Measurements from ENCODE around the gene SLC5A12.

SLC5A12 gene

DNA sequence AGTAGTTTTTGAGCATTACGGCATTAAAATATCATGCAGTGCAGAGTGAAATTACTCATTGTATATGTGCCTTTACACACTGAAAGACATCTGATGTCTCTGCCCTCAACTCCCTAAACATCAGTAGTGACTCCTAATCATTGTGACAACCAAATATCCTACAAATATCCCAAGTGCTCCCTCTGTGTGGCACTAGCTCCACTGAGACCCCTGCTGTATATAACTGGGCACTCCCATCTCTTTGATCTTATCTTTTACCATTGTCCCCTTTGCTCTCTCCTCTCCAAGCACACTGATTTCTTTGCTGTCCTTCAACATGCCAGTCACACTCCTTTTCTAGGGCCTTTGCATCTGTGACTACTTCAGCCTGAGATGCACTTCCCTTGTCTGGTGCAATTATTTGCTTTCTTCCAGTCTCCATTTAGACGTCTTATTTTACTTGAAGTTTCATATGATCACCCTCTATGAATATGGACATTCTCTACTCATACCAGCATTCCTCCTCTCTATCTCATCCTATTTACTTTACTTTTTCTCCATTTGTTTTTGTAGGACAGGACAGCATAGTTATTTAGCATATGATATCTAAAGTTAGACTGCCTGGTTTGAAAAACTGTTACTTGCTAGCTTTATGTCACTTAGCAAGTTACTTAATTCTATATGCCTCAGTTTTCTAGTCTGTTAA is 2.4 kb downstream of the SLC5A12 start:
- DNase-seq, result no peak

DNA sequence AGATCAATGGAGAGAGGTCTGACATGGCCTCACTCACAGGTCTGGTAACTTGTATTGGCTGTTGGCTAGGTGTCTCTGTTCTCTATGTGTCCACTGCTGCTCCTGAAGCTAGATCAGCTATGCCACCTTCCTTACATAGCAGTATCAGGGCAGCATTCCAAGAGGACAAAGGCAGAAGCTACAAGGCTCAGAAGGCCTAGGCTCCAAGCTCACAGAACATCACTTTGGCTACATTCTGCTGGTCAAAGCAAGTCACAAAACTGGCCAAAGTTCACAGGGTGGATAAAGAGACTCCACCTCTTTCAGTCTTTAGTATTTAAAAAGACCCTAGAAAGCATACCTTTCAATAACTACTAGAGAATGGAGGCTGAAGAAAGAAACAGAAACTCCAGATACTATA is 4.1 kb downstream of the SLC5A12 start:
- no peak for DNase-seq

DNA sequence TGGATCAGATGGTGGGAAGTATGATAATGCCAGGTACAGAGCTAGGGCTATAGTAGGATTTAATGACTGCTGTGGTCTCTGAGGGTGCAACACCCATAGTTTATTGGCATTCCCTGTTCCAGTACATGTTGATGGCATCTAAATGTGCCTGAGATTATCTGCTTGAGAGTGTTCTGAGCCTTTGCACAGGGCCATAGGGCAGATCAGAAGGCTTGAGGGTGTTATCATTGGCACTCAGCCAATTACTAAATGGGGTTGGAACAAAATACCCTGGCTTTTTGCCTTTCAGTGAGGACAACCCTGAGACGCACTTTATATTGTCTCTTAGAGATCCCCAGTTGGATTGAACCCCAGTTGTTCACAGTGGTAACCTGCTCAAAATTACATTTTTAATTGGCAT is 6.7 kb downstream of the SLC5A12 start:
- DNase-seq, result no peak

DNA sequence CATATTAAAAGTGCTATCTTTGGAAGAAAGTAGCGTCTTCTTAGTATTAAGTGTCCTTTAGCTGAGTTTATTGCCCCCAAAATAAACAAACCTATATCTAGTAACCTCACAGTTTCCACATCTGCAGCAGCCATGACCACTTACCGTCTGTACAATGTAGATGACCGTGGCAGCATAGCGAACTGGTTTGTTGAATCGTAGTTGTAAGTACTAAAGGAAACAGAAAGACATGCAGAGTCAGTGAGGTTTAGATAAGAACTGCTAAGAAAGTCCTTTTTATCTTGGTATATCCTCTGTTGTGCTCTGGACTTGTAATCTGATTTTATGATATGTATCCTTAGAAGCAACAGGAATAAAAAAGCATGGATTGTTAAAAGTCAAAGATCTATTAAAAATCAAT is 9.4 kb downstream of the SLC5A12 start:
- no peak for DNase-seq

DNA sequence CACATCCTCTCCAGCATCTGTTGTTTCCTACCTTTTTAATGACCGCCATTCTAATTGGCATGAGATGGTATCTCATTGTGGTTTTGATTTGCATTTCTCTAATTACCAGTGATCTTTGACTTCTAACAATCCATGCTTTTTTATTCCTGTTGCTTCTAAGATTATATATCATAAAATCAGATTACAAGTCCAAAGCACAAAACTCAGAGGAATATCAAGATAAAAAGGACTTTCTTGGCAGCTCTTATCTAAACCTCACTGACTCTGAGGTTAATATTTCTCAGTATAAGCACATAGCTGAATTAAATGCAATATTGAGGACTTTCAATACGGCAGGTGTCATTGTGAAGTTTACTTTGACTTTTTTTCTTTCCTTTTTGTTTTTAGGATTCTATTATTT is 11.4 kb downstream of the SLC5A12 start:
- DNase-seq, result no peak

DNA sequence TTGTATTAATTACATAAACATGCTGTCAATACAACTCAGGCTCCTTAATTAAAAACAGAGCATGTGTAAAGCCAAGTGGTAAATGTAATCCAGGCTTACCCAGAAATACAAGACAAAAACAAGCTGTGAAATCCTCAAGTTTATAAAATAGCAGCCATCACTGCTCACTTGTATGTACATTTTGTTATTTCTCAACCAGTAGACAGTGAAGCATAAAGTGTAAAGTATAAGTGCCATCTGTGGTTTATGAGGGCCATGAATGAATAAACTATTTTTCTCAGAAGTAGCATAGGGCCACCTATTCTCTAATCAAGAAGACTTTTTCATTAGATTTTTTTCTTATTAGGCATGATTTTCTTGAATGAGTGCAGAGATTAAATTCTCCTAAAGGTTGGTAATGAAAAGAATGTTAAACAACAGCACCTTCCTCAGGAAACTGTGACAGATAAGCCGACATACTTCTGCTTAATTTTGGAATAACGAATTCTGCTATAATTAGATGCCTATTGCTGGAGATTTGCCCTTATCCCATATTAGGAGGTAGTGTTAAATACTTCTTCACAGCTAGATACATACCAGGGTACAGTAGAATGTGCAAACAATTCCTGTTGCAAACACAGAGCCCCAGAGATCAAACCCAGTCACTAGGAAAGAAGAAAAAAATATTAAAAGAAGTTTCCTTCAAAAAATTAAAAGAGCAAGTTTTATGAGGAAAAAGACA is 13.0 kb downstream of the SLC5A12 start:
- no peak for DNase-seq

DNA sequence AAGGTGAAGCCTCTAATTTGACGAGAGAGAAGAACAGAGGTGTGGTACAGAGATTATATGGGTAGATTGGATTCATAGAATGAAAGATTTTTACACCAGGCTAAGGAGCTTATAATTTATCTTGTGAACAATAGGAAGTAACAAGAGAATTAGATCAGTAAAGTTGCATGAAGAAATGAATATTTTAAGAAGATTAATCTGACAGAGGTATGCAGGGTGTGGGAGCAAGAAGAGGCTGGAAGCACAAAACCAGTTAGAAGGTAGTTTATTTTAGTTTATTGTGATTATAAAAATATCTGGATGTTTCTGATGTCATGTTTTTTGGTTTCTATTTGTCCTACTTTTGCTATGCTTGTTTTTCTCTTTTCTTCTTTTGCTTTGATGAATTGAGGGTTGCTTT is 15.7 kb downstream of the SLC5A12 start:
- no peak for DNase-seq

DNA sequence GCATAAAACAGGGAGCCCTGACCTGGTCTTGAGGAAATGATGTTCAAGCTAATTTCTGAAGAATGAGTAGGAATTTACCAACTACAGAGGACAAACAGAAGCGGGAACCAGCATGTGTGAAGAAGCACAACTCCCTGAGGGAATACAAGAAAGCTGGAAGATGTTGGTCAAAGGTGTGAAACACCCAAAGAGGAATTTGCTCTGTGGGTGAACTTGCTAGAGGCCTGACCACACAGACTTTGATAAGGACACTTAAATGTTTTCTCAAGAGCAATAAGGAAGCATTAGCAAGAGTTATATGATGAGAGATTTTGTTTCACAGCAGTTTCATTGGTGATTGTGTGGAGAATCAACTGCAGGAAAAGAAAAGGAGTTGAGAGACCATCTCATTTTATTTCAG is 17.6 kb downstream of the SLC5A12 start:
- no peak for DNase-seq

DNA sequence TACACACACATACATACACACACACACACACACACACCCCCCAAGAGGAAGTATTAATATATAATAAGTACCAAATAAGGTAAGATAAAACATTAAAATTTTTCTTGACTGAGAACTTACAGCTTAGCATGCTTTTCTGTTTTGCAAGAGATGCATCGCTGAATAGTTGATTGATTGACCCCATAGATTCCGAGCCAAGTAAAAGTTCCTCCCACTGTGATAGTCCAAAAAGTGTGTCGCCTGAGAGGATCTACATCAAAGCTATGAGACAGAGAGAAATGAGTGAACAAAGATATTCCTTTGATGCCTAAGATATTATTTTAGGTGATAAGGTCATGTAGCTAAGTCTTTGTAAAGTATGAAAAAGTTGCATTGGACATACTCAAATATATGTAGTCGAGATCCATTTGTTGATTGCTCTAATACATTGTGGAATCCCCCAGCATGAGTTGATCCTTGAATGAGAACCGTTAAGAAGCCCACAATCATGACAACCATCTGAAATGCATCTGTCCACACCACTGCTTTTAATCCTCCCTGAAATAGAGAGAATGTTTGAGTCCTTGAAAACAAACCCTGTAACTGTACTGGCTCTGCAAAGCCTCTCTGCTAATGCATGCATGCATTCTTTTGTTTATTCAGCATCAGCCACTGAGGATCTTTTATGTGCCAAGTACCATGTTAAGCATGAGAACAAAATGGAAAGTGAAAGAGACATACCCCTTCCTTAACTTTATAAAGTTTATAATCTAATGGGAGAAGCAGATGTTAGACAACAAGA is 18.3 kb downstream of the SLC5A12 start:
- DNase-seq, result no peak

DNA sequence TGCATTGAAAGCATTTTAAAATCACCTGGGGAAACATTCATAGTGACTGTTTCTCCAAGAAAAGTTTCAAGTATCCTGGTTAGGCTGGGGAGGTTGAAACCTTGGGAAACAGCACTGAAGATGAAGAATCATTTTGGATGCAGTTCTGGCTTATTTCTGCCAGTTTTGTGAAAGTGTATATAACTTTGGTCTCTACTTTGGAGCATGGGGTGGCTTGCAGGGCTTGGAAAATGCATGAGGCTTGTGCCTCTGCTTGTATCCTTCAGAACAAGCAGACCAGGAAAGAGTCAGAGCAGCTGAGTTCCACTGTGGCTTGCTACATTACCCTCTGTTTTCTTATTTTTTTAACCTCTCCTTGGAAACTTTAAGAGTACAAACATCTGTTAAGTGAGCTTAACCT is 19.5 kb downstream of the SLC5A12 start:
- no peak for DNase-seq

DNA sequence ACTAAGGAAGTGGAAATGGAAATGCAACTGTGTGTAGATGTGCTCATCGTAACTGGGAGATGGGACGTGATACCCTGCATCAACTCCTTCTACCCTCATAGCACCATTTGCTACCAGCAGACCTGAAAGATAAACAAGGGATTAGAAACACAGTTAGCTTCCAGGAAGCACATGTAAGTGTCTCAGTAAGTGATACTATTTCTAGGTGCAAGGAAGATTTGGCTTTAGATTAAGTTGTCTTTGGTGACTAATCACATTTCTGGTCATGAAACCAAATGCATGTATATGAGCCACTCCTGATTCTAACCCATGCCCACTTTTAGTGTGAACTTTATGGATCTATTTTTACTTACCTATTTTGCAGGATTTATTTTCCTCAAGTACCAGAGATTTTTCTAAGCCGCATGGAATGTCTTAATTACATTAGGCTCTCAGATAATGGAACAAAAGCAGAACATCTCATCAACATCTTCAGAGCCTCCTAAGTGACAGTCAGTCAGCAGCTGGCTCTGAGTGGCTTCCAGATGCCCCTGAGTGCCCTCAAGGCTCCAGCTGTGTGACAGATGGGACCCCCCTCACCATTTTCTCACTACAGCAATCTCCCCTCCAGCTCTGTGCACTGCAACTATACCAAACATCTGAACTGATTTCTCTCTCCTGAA is 21.2 kb downstream of the SLC5A12 start:
- no peak for DNase-seq

DNA sequence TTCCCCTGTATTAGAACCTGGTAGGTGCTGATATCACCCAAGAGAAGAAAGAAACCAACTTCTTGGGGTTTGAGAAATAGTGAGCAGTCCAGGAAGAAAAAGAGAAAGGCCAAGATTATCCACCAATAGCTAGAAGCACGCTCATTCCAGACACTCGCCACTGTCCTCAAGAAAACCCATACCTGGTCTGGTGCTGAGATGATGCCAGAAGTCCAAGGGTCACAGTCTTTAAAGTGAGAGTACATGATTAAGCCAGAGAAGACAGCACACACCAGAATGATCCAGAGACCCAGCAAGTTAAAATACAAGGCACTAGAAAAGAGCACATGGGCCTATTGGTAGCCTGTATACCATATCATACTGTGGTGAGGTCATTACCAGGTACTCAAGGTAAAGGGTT is 23.6 kb downstream of the SLC5A12 start:
- DNase-seq, result no peak

DNA sequence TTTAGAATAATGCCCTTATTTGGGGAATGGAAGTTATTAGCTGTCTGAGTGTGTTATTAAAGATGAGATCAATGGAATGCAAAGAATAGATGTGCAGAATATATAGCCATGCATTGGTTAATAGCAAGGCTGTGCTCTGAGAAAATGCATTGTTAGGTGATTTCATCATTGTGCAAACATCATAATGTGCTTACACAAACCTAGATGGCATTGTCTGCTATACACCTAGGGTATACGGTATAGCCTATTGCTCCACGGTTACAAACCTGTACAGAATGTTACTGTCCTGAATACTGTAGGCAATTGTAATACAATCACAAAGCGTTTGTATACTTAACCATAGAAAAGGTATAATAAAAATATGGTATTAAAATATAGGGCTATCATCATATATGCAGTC is 25.5 kb downstream of the SLC5A12 start:
- no peak for DNase-seq

DNA sequence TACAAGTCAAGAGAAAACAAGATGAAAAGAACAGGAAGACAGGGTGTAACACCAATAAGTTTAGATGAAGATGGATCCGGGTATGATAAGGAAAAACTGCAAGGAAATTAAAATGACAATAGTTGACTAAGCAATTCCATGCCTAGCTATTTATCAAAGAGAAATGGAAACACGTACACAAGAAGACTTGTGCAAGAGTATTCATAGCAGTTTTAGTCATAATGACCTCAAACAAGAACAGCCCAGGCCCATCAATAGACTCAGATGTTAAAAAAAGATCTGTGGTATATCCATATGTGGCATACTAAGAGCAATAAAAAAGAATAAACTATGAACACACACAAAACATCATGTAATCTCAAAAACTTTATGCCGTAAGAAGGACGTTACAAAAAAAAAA is 33.2 kb downstream of the SLC5A12 start:
- DNase-seq, result no peak

DNA sequence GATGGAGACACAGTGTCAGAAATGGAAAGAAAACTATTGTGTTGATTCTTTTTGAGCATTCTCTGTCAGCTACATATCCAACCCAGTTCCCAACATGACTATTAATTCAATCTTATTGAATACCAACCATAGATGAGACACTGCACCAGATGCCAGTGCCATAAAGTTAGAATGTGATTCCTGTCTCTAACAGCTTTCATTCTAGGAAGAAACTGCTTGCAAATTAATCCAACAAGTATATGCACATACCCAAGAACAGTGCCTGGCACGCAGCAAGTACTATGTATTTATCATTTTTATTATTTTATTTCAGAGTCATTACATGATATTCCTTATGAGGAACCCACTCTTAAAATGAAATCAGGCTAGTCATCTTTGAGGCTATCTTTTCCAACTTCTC is 34.5 kb downstream of the SLC5A12 start:
- no peak for DNase-seq

DNA sequence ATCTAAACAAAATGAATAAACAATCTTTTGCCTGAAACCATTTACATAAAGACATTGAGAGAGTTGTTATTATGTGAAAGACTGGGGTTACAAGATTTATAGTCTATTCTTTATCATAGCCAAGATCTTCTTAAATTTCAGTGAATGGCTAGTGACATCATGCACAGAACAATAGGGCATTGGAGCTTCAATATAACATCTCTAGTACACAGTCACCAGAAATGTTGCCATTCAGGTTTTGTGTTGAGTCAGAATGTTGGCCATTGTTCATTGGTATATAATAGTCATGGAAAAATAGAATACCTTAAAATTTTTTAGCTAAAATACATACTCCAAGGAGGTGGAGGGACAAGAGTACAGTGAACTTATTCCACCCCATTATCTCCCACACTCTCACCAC is 44.3 kb downstream of the SLC5A12 start:
- no peak for DNase-seq

DNA sequence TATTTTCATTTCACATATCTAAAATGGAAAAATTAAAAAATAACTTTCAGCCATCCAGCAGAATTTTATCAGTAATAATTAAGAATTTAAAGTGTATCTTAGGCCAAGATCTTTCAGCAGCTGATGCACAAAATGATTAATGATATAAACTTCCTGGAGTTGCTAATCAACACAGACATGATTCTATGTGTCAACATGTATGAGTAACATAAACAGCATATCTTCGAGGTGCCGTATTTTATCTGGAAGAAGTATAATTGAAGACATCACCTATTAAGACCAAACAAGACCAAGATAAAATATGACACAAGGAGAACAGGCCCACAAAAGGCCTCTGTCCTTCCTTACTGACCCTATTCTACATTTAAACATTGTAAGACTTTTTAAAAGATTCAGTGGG is 45.2 kb downstream of the SLC5A12 start:
- no peak for DNase-seq

DNA sequence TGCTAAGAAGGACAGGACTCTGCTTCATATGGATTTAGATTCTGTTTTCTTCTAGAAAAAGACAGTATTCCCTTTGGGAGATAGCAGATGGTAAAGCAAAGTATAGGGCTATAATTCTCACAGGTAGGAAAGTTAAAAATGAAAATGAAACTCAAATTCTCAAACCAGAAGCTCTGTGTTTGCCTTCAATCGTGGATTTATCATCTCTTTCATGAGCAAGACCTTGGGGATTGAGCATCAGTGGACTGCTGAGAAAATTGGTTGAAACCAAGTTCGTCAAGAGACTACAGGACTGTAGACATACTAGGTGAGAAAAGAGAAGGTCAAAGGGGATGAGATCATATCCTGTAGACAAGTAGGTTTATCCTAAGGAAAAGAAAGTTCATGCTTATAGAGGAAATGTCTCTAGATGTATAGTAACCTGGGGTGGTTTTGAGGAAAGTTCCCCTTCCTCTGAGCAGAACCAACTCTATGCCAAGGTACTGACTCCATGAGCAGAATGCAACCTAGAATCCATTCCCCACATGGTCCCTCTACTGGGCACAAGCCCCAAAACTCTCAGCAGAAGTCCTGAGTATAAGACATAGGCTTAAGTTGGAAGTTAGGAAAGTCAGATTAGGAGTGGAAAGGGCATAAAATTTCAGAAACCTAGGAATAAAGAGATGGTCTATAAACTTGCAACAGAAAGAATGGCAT is 46.5 kb downstream of the SLC5A12 start:
- no peak for DNase-seq

DNA sequence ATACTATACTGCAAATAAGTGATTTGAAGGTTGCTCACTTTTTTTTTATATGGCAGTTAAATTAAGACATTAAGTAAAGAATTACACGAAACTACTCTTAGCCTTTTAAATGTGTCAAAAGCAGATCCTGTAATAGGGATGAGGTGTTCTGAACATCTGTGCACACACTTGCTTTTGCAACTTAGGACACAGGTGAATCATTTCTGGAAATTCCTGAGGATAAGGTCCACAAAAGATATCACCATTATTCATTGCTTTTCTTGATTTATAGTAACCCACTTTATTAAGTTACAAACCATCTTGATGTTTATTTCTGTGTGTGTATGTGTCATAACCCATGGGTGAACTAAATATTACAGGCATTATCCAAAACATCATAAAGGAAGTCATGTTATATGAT is 55.9 kb downstream of the SLC5A12 start:
- no peak for DNase-seq

DNA sequence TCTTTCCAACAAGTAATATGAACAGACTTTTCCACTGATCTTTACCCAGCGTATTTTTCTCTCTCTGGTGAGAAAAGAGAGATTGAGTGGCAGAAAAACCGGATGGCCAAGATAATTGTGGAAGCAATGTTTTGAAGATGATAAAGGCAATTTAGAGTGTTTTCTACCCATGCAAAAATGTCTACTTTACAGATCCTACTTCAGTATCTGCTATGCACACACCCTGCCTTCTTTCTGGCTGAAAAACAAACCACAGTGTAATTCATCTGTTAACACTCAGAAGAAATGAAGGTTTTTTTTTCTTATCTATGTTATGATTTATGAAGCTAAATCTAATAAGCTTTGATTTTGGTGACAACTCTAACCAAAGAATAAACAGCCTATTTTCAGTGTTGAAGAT is 56.8 kb downstream of the SLC5A12 start:
- DNase-seq, result no peak

DNA sequence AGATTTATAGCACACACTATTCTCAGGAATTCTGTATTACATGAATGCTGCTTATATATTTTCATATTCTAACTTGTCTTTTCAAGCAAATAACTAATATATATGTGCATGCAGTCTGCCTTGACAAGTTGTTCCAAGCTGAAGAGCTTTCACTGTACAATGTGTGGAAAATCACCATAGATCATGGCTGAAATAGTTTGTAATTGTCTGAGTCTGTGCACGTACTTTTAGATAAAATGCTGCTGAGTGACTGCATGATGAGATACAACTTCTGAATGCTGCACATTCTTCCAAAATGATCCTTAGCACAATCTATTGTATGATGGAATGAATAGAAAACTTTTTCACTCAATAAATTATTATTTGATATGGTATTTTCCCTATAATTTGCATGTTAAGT is 58.9 kb downstream of the SLC5A12 start:
- DNase-seq, result no peak

DNA sequence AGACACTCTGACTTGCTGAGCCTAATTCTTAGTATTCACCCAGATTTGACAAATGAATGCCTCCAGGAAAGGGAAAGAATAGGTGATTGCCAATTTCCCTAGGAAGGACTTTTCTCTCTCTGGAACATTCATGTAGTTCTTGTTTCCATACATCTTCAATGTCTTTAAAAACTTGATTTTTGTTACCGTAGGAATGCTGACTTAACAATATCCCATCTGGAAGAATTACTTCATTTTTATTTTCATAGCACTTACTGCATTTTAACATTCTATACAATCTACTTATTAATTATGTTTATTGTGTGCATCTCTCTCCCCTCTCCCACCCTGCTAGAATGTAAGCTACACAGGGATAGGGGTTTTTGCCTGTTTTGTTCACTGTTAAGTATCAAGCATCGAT is 66.6 kb downstream of the SLC5A12 start:
- no peak for DNase-seq

DNA sequence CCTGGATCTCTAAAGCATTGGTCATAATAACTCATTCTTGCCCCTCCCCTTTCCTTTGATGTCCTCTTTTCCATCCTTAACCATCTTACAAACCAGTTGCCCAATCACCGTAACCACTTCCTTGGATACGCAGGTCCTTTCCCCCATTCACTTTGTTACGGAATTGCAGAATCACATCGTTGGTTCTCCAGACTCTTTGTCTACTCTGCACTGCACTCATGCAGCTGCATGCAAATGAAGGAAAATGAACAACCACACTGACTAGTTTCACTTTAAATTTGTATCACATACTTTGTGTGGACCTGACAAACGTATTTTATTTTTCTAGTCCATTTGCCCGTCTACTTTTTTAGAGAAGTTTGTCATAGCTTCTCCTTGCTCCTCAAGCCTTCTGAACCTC is 69.9 kb downstream of the SLC5A12 start:
- no peak for DNase-seq

Measured in inflammatory macrophage treated with lipopolysaccharide for 4 hours (primary cell).